GM19452 (cell line): ENCODE measurements around the gene MAD1L1.

Experiments
- ATAC-seq: cut with Tn5 transposase; IDR thresholded peaks from one replicate; pipeline ENCODE4 v1.9.1; 2021; ENCODE audit not compliant: unreplicated experiment

MAD1L1 gene

GRCh38 chr7:1909476-1909875, 323.3 kb downstream of the MAD1L1 start:
- no peak for ATAC-seq

- no peak for ATAC-seq
These were observed 323.8 kb downstream of the MAD1L1 start for GRCh38 chr7:1908823-1909420.

GRCh38 chr7:1907751-1908365, 324.9 kb downstream of the MAD1L1 start:
- no peak for ATAC-seq

- no peak for ATAC-seq
These were observed 325.6 kb downstream of the MAD1L1 start for GRCh38 chr7:1906988-1907745.

- ATAC-seq, result no peak
These were observed 326.5 kb downstream of the MAD1L1 start for GRCh38 chr7:1906087-1906830.

GRCh38 chr7:1902231-1902855, 330.4 kb downstream of the MAD1L1 start:
- no peak for ATAC-seq

GRCh38 chr7:1901431-1902210, 331.1 kb downstream of the MAD1L1 start:
- no peak for ATAC-seq

GRCh38 chr7:1900847-1901246, 331.9 kb downstream of the MAD1L1 start:
- no peak for ATAC-seq

GRCh38 chr7:1899951-1900762, 332.6 kb downstream of the MAD1L1 start:
- no peak for ATAC-seq

- ATAC-seq, result no peak
These were observed 333.5 kb downstream of the MAD1L1 start for GRCh38 chr7:1899196-1899595.

- ATAC-seq, result no peak
These were observed 334.0 kb downstream of the MAD1L1 start for GRCh38 chr7:1898628-1899185.

- no peak for ATAC-seq
These were observed 334.7 kb downstream of the MAD1L1 start for GRCh38 chr7:1897861-1898627.

GRCh38 chr7:1897076-1897860, 335.5 kb downstream of the MAD1L1 start:
- ATAC-seq, result no peak

- ATAC-seq, result no peak
These were observed 336.9 kb downstream of the MAD1L1 start for GRCh38 chr7:1895664-1896515.

GRCh38 chr7:1894906-1895663, 337.7 kb downstream of the MAD1L1 start:
- ATAC-seq, result no peak

- ATAC-seq, result no peak
These were observed 338.3 kb downstream of the MAD1L1 start for GRCh38 chr7:1894313-1894900.
